GM18520 (cell line): ENCODE results near the gene TAMALIN.
"Not testable (repeated sequence)": the region's sequence is repeated elsewhere in the genome, so short reads cannot be mapped to it uniquely, and the experiment has no call there.

Source experiments
- ATAC-seq: cut with Tn5 transposase; IDR thresholded peaks from one replicate; pipeline ENCODE4 v1.9.1; 2021; ENCODE audit not compliant: unreplicated experiment

Gene TAMALIN

GRCh38 chr12:52006726-52007157 lies at the start of gene TAMALIN:
TAMALIN (plus strand) TSS chr12:52006946; CDS start chr12:52007020, 74 bp downstream.
- no peak for ATAC-seq

GRCh38 chr12:51958542-51958941 lies 48.2 kb upstream of the TAMALIN start:
- no peak for ATAC-seq

GRCh38 chr12:51959211-51959610 lies 47.5 kb upstream of the TAMALIN start:
- ATAC-seq = no peak

GRCh38 chr12:51959921-51960320 lies 46.8 kb upstream of the TAMALIN start:
- ATAC-seq = no peak

GRCh38 chr12:51960488-51960887 lies 46.3 kb upstream of the TAMALIN start:
- ATAC-seq = no peak

GRCh38 chr12:51960890-51961289 lies 45.9 kb upstream of the TAMALIN start:
- no peak for ATAC-seq

- ATAC-seq = no peak
These were observed 44.9 kb upstream of the TAMALIN start for GRCh38 chr12:51961834-51962233.

GRCh38 chr12:51962737-51963136 lies 44.0 kb upstream of the TAMALIN start:
- no peak for ATAC-seq

GRCh38 chr12:51963477-51963876 lies 43.3 kb upstream of the TAMALIN start:
- no peak for ATAC-seq

- ATAC-seq = no peak
These were observed 37.1 kb upstream of the TAMALIN start for GRCh38 chr12:51969643-51970042.

- ATAC-seq = peak; percentile 93
These were observed 35.7 kb upstream of the TAMALIN start for GRCh38 chr12:51970904-51971646.

- ATAC-seq = no peak
These were observed 34.9 kb upstream of the TAMALIN start for GRCh38 chr12:51971679-51972421.

GRCh38 chr12:51972422-51972812 lies 34.3 kb upstream of the TAMALIN start:
- ATAC-seq = no peak

- ATAC-seq = no peak
These were observed 33.9 kb upstream of the TAMALIN start for GRCh38 chr12:51972849-51973273.

GRCh38 chr12:51973560-51973959 lies 33.2 kb upstream of the TAMALIN start:
- ATAC-seq = no peak

- no peak for ATAC-seq
These were observed 32.1 kb upstream of the TAMALIN start for GRCh38 chr12:51974646-51975045.

GRCh38 chr12:51975196-51975595 lies 31.6 kb upstream of the TAMALIN start:
- no peak for ATAC-seq

- no peak for ATAC-seq
These were observed 30.2 kb upstream of the TAMALIN start for GRCh38 chr12:51976376-51977160.

GRCh38 chr12:51977320-51977753 lies 29.4 kb upstream of the TAMALIN start:
- ATAC-seq = no peak

GRCh38 chr12:51979306-51979705 lies 27.4 kb upstream of the TAMALIN start:
- ATAC-seq = not testable (repeated sequence)

GRCh38 chr12:51980051-51980808 lies 26.5 kb upstream of the TAMALIN start:
- no peak for ATAC-seq
